Astrocyte (in vitro differentiated cells and primary cell): Measurements from ENCODE around the gene GPR42. TPM values are rescaled to one million over a fixed set of nuclear protein-coding genes. Genes with fewer than 3 reads are reported as not detected.

ENCODE experiments used
- DNase-seq: peaks from one replicate; pipeline ENCODE4 v3.0.0-alpha.2; 2010; ENCODE audit warnings: low read depth
- FAIRE-seq: peaks from 2 replicates; lab custom pipeline; 2011; peaks lifted over from hg19 to GRCh38; lab: Jason Lieb, UNC
- H2AFZ ChIP-seq: 2 replicates; pipeline ENCODE4 v1.6.0; 2012; ENCODE audit warnings: low read depth, low read length, inconsistent platforms
- H3K27ac ChIP-seq: 2 replicates; pipeline ENCODE4 v1.5.1; 2011; ENCODE audit warnings: low read depth, low read length, inconsistent platforms
- H3K27me3 ChIP-seq: 2 replicates; pipeline ENCODE4 v1.6.0; 2011; ENCODE audit warnings: low read length, inconsistent platforms; ENCODE audit not compliant: insufficient read depth
- H3K36me3 ChIP-seq: 2 replicates; pipeline ENCODE4 v1.5.1; 2011; ENCODE audit warnings: low read length, inconsistent platforms; ENCODE audit not compliant: insufficient read depth
- H3K4me1 ChIP-seq: 2 replicates; pipeline ENCODE4 v1.5.1; 2011; ENCODE audit warnings: low read length, inconsistent platforms; ENCODE audit not compliant: insufficient read depth
- H3K4me2 ChIP-seq: 2 replicates; pipeline ENCODE4 v1.6.0; 2012; ENCODE audit warnings: low read length, inconsistent platforms
- H3K4me3 ChIP-seq: 2 replicates; pipeline ENCODE4 v1.5.1; 2011; ENCODE audit warnings: low read depth, mild to moderate bottlenecking, low read length, inconsistent platforms; ENCODE audit not compliant: insufficient read depth
- H3K79me2 ChIP-seq: 2 replicates; pipeline ENCODE4 v1.6.0; 2012; ENCODE audit warnings: mild to moderate bottlenecking, low read length, inconsistent platforms; ENCODE audit not compliant: insufficient read depth
- H3K9ac ChIP-seq: 2 replicates; pipeline ENCODE4 v1.6.0; 2012; ENCODE audit warnings: mild to moderate bottlenecking, low read length, inconsistent platforms
- H3K9me3 ChIP-seq: 2 replicates; pipeline ENCODE4 v1.5.1; 2012; ENCODE audit warnings: low read depth, mild to moderate bottlenecking, low read length, inconsistent platforms; ENCODE audit not compliant: insufficient read depth
- H4K20me1 ChIP-seq: 2 replicates; pipeline ENCODE4 v1.6.0; 2012; ENCODE audit warnings: low read length, inconsistent platforms; ENCODE audit not compliant: insufficient read depth
- H3K27ac Mint-ChIP-seq: one replicate; pipeline ENCODE4 v1.8.0; 2021; ENCODE audit warnings: mild to moderate bottlenecking, mixed read lengths; ENCODE audit not compliant: unreplicated experiment
- H3K27me3 Mint-ChIP-seq: one replicate; pipeline ENCODE4 v1.8.0; 2021; ENCODE audit warnings: low read depth, mixed read lengths; ENCODE audit not compliant: unreplicated experiment
- H3K36me3 Mint-ChIP-seq: one replicate; pipeline ENCODE4 v1.8.0; 2021; ENCODE audit warnings: low read depth, mixed read lengths; ENCODE audit not compliant: unreplicated experiment
- H3K4me1 Mint-ChIP-seq: one replicate; pipeline ENCODE4 v1.8.0; 2021; ENCODE audit warnings: low read depth, mixed read lengths; ENCODE audit not compliant: unreplicated experiment
- H3K4me3 Mint-ChIP-seq: one replicate; pipeline ENCODE4 v1.8.0; 2021; ENCODE audit warnings: mild to moderate bottlenecking, moderate library complexity, mixed read lengths; ENCODE audit not compliant: unreplicated experiment
- H3K9me3 Mint-ChIP-seq: one replicate; pipeline ENCODE4 v1.8.0; 2021; ENCODE audit warnings: mild to moderate bottlenecking, mixed read lengths; ENCODE audit not compliant: unreplicated experiment
- EZH2 ChIP-seq: IDR thresholded peaks from 2 replicates; pipeline ENCODE4 v1.6.1; 2012; ENCODE audit warnings: mild to moderate bottlenecking, low read length, inconsistent platforms; ENCODE audit not compliant: insufficient read depth
- total RNA-seq: library from RNA; stranded (reverse); gene quantifications from 2 replicates; pipeline ENCODE4 v1.2.1, GENCODE V29; 2021
- TF ChIP-seq, protein P1 (sequence below): IDR thresholded peaks from 2 replicates; pipeline ENCODE4 v1.5.1; 2011; ENCODE audit warnings: low read depth, mild to moderate bottlenecking, inconsistent platforms, low read length, moderate library complexity; ENCODE audit not compliant: insufficient read depth

The GPR42 gene
- total RNA-seq, 1 donor from 2014 or later: not detected

DNA sequence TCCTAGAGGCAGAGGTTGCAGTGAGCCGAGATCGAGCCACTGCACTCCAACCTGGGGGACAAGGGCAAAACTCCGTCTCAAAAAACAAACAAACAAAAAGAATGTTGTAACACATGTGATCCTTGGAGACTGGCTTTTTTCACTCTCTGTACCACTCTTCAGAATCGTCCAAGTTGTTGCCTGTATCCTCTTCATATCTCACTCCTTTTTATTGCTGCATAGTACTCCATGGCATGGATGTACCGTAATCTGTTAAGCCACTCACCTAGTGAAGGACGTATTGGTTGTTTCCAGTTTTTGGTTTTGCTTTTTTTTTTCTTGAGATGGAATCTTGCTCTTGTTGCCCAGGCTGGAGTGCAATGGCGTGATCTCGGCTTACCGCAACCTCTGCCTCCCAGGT, 48.9 kb upstream of the GPR42 start:
- no peaks in the 10 kb centered on the region for H3K27me3 ChIP-seq
- no peak for DNase-seq
- no peak overlapping the region for H3K4me2 ChIP-seq
- peaks cover 2% of the 10 kb centered on the region for H3K9me3 ChIP-seq
- H3K4me1 ChIP-seq: peaks cover 7% of the 10 kb centered on the region
- no peak overlapping the region for H3K27ac ChIP-seq
- no peaks in the 10 kb centered on the region for H4K20me1 ChIP-seq
- H3K36me3 ChIP-seq: no peaks in the 10 kb centered on the region
- H3K27ac Mint-ChIP-seq: no peak overlapping the region
- peaks cover 14% of the 10 kb centered on the region for H3K27me3 Mint-ChIP-seq
- no peak overlapping the region for H2AFZ ChIP-seq
- no peaks in the 10 kb centered on the region for H3K79me2 ChIP-seq
- peaks cover 5% of the 10 kb centered on the region for H3K4me1 Mint-ChIP-seq
- peaks cover 3% of the 10 kb centered on the region for H3K9me3 Mint-ChIP-seq
- no peaks in the 10 kb centered on the region for H3K36me3 Mint-ChIP-seq
- H3K4me3 ChIP-seq: no peak overlapping the region
- H3K4me3 Mint-ChIP-seq: no peak overlapping the region
- H3K9ac ChIP-seq: no peak overlapping the region
- no peak for FAIRE-seq
- TF ChIP-seq EZH2: no peak
- TF ChIP-seq, protein P1, sequence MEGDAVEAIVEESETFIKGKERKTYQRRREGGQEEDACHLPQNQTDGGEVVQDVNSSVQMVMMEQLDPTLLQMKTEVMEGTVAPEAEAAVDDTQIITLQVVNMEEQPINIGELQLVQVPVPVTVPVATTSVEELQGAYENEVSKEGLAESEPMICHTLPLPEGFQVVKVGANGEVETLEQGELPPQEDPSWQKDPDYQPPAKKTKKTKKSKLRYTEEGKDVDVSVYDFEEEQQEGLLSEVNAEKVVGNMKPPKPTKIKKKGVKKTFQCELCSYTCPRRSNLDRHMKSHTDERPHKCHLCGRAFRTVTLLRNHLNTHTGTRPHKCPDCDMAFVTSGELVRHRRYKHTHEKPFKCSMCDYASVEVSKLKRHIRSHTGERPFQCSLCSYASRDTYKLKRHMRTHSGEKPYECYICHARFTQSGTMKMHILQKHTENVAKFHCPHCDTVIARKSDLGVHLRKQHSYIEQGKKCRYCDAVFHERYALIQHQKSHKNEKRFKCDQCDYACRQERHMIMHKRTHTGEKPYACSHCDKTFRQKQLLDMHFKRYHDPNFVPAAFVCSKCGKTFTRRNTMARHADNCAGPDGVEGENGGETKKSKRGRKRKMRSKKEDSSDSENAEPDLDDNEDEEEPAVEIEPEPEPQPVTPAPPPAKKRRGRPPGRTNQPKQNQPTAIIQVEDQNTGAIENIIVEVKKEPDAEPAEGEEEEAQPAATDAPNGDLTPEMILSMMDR: no peak

DNA sequence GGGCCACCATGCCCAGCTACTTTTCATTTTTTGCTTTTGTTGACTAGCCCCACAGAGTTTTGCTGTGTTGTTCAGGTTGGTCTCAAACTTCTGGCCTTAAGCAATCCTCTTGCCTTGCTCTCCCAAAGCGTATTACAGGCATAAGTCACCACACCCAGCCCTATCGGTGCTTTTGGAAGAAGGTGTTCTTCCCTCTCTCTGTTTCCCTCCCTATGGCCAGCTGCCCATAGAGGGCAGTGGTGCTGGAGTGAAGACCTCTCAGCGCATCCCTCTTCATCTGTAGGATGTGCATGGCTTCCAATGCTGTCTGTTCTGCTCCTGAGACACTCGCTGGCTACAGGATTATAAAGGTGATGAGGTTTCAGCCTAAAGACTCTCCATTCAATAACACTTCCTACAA, 43.2 kb upstream of the GPR42 start:
- no peak overlapping the region for H3K9ac ChIP-seq
- no peaks in the 10 kb centered on the region for H3K27me3 ChIP-seq
- TF ChIP-seq, protein P1: no peak
- FAIRE-seq (no peak), DNase-seq (no peak)
- H3K27ac ChIP-seq: no peak overlapping the region
- no peaks in the 10 kb centered on the region for H4K20me1 ChIP-seq
- H3K36me3 ChIP-seq: no peaks in the 10 kb centered on the region
- Mint-ChIP-seq H3K36me3 (no peaks in the 10 kb centered on the region), H3K4me3 (no peak overlapping the region), H3K27ac (no peak overlapping the region), H3K27me3 (peaks cover 16% of the 10 kb centered on the region), H3K4me1 (peaks cover 3% of the 10 kb centered on the region), H3K9me3 (no peaks in the 10 kb centered on the region)
- H3K79me2 ChIP-seq: no peaks in the 10 kb centered on the region
- H3K4me3 ChIP-seq: no peak overlapping the region
- no peak overlapping the region for H3K4me2 ChIP-seq
- no peaks in the 10 kb centered on the region for H3K9me3 ChIP-seq
- no peak overlapping the region for H2AFZ ChIP-seq
- no peaks in the 10 kb centered on the region for H3K4me1 ChIP-seq

DNA sequence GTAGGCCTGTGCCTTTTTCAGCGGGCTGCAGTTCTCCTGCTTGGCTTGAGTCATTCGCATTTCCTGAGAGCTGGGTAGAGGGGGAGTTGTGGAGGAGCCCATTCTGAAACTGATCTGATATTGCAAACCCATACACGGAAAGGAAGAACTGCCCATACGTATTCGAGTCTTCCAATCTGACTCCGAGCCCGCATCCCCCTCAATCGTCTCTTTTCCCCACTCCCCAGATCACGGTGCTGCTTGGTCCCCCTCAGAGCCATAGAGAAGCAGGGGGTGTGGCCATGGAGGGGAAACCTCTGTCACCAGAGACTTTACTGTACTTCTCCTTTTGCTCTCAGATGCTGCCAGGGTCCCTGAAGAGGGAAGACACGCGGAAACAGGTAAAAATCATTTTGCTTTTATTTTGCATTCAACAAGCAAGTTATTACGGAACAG, 42.0 kb upstream of the GPR42 start, which contains the start of gene CD22:
Gene CD22 (plus strand): TSS at position 337 of the 435 bp plus-strand sequence. CDS start 2,854 bp downstream, outside the sequence.
- Histone ChIP-seq H3K27me3 (no peaks in the 10 kb centered on the region), H3K27ac (no peak within 1 kb of the TSS), H3K79me2 (no peaks in the 10 kb centered on the region), H4K20me1 (no peaks in the 10 kb centered on the region), H3K4me1 (no peaks in the 10 kb centered on the region), H3K4me3 (no peak within 1 kb of the TSS), H2AFZ (no peak within 1 kb of the TSS), H3K4me2 (no peak within 1 kb of the TSS), H3K36me3 (no peaks in the 10 kb centered on the region), H3K9ac (no peak within 1 kb of the TSS), H3K9me3 (no peaks in the 10 kb centered on the region)
- Mint-ChIP-seq H3K27ac (no peak within 1 kb of the TSS), H3K36me3 (no peaks in the 10 kb centered on the region), H3K27me3 (peaks cover 21% of the 10 kb centered on the region), H3K4me3 (no peak within 1 kb of the TSS), H3K4me1 (peaks cover 3% of the 10 kb centered on the region), H3K9me3 (no peaks in the 10 kb centered on the region)
- DNase-seq (no peak), FAIRE-seq (no peak)
- TF ChIP-seq, protein P1: no peak
- no peak for TF ChIP-seq EZH2
